HG02678 (cell line): Measurements from ENCODE around the gene GPR55.

Experiments
- ATAC-seq: cut with Tn5 transposase; IDR thresholded peaks from one replicate; pipeline ENCODE4 v1.9.1; 2021; ENCODE audit warnings: mild to moderate bottlenecking, moderate library complexity; ENCODE audit not compliant: unreplicated experiment

GPR55 gene

DNA sequence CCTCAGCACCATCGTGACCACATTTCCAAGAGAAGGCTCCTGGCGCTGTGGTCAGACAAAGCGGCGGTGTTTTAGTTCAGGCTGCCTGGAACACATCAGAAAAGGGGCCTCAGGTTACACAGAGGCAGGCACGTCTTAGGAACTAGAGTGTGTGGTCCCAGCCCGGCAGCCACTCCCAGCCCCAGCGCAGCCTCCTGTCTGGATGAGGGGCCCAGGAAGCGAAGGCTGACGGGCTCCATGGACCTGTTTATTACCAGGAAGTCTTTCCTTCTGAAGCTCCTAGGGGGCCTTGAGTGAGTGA lies 10.0 kb upstream of the GPR55 start:
- no peak for ATAC-seq

DNA sequence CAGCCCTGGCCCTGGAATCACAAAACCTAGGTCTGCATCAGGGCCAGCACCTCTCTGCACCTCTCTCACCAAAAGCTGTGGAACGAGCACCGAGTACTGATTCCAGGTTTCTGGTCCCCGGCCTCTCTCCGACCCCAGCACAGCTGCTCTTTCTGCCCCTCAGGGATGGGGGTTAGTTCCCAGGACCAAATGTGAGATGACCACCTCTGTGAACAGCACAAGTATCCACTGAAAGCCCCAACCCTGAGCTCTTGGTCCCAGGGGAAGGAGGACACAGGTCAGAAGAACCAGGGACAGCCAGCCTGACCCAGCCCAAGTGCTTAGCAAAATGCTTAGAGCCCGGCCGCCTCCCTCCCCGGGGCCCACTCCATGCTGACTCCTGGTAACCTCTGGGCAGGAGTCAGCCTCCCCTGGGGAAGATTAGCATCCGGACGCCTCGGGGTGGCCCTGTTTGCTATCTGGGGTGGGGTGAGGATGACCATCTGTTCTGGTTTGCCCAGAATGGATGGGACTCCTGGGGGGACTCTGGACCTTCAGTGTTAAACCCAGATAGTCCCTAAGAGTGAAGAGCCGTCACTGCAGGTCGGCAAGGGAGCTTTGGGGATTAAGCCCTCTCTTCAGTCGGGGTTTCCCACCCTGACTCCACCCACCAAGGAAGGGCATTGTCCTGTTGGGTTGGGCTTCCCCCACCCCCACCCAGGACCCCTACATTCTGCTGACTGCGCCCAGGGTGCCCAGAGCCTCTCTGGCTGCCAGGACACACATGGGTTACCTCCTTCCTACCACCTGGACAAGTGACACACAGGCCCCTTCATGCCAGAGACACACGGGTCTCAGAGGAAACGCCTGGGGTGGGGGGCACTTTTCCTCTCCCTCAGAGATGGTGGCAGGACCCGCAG lies 9.4 kb upstream of the GPR55 start:
- no peak for ATAC-seq

DNA sequence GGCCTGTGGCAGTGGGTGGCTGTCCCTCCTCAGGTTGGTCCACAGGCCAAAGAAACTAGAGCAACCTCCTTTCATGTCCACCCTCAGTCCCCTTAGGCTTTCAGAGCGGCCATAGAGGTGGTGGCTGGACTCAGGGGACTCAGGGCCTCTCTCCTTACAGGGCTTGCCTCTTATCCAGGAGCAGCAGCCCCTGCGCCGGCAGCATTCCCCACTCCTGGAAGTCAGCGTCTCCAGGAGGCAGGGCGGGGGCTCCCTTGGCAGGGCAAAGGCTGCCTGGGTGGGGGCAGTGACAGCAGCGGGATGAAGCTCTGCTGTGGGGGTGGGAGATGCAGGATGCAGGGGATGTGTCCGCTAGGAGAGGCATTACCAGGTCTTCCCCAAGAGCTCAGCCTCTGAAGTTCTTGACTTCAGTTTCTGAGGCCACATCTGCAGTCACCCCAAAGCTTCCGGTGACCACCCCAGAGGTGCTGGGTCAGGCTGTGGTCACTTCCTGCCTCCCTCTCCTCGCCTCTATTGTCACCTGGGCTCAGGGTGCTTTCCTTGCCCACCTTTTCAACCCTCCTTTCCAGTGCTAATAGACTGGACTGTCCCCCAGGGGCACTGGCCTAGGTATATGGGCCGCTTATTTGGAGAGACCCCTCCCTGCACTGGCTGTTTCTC lies 8.6 kb upstream of the GPR55 start:
- no peak for ATAC-seq

DNA sequence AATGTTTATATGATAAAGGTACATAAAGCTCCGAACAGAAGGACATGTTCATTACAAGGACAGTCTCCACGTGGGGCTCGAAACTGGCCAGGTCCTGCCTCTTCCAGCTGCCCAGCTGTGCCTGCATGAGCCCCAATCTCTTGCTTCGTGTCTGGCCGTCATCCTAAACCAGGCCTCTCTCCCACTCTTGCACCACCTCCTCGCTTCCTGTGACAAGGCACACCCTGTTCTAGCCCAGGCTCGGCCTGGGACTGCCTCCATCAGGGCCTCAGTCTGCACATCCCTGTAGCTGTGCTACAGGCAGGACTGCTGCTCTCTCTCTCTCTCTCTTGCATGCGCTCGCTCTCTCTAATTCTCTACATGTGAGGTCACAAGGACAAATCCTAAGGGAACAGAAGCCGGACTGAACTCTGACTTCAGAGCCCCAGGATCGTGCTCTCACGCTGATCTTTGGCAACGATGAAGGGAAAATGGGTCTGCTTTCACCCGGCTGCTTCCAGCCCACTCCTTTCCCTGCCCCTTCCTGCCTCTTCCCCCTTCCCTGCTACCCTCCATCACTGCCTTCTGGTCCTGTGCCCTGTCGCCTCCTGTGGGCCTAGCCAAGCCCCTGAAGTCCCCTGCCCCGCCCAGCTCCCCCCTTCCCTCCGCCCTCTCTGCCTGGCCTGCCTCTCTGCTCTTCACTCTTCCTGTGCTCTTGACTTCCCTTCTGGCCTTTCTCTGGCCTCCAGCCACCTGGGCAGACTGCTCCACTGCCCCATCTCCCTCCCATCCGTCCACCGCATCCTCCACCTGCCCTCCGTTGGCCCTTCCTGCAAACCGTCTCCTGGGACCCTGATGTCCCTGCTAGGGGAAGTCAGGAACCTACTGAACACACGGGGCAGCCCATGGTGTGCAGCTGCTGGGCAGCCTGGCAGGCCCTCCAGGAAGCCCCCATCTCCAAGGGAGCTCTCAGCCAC lies 7.8 kb upstream of the GPR55 start:
- no peak for ATAC-seq

DNA sequence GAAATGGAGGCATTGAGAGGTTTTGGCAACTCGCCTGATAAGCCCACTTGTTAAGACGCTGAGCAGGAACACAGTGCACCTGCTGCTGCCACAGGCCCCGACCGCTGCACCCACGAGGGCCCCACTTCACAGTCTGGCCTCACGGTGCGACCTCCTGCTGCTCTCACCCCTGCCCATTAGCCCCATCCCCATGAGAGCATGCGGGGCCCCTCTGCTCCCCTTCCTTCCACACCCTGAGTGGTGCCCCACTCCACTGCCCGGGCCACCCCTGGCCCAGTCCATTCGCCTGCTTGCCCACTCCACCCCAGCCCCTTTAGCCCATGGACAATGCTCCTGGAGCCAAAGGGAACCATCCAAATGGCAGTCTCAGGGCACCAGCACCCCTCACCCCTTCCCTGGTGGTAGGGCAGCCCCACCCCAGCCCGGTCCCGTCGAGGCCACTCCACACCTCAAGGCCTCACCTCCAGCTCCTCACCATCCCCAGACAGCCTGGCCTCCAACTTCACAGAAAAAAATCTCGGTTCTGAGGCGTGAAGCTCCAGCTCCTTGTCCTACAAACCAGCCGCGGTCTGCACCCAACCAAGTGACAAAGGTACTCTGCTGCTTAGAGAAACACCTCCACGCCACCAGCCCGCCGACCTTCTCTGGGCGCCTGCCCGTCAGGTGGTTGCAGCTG lies 6.7 kb upstream of the GPR55 start:
- ATAC-seq: no peak

DNA sequence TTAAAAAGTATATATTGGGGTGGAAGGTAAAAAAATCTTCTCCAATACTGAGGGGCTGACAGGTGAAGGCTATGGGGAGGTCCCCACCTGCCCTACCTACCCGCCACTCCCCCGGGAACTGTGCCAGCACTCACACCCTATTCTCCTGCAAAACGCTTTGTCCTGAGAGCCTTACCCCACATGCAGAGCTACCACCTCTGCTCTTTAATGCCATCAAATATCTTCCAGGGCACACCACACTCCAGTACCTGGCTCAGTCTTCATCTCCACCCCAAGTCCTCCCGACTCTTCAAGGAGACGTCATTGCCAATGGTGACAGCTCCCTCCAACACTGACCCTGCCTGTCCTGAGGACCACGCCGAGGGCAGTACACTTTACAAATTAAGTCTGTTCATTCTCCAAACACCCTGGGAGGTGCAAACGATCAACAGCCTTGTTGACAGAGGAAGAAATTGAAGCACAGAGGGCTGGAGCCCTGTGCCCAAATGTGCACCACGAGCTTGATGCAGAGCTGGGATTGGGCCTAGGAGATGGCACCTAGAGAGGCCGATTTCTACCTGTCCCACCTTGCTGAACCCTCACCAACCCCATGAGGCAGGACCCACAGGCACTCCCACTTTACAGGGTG lies 6.0 kb upstream of the GPR55 start:
- ATAC-seq: no peak

DNA sequence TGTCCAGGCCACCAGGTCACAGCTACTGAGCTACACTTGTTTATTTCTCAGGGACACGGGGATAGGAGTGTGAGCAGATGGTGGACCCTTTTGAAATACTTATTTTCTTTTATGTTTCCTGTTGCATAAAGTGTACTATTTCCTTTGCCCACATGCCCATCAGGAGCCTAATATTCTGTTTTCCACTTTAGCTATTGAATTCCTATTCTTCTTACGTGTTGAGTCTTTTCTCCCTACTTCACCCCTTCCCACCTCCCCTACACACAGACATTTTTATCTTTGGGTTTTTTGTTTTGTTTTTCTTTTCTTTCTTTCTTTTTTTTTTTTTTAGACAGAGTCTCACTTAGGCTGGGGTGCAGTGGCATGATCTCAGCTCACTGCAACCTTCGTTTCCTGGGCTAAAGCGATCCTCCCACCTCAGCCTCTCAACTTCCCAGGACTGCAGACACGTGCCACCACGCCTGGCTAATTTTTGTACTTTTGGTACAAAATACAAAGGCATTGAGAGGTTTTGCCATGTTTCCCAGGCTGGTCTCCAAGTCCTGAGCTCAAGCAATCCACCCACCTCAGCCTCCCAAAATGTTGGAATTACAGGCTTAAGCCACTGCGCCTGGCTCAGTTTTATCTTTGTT lies 5.2 kb upstream of the GPR55 start:
- no peak for ATAC-seq

DNA sequence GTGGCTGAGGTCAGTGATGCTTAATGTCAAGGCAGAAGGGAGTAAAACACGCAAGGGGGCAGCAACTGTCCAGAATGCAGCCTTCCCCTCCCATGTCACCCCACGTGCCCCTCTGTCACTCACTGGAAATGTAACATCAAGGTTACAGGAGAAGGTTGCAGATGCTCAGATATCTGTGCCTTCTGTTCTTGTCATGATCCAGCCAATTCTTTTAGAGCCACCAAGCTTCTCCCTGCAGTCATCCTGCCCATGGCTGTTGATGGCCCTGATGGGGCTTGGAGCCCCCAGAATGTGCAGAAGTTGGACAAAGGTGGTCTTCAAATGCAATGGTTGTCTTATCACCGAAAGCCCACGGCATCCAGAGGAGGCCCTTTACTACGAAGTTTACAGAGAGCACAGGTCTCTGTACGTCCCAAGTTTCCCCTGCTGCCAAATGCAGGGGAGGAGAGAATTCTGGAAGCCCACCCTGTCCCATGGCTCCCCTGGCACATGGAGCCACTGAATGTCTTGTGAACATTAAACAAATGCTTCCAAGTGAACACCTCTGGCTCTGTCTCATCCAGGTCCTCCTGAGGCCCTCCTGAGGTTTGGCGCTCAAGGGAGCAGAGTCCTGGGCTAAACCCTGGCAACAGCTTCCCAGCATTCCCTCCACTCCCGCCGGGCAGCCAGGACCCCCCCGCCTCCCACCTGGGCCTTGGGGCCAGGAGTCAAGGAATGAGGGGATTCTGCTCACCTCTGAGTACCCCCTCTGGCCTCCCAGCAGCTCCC lies 4.5 kb upstream of the GPR55 start:
- ATAC-seq: no peak

DNA sequence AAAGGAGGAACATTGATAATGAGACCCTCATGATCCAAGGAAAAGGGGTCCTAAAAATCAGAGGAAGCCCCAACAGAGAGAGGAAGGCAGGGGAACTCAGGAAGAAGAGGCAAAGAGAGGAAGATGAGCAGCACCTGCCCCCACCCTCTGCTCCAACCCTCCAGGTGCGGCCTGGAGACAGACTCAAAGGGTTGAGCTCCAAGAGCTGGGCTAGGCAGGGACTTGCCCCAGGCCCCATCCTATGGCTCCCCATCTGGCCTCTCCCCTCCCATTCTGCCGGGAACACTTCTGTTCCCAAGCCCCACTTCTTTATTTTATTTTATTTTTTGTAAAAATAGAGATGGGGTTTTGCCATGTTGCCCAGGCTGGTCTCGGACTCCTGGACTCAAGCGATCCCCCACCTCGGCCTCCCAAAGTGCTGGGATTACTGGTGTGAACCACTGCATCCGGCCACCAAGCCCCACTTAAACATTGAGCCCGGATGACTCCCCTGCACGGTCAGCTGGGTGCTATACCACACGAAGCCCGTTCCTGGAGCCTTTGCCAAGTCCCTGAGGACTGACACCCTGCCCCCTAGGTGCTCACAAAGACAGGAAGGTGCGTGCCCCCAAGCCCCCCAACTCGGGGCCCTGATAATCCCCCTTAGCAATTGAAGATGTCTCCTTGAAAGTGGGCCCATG lies 3.8 kb upstream of the GPR55 start:
- ATAC-seq: no peak

DNA sequence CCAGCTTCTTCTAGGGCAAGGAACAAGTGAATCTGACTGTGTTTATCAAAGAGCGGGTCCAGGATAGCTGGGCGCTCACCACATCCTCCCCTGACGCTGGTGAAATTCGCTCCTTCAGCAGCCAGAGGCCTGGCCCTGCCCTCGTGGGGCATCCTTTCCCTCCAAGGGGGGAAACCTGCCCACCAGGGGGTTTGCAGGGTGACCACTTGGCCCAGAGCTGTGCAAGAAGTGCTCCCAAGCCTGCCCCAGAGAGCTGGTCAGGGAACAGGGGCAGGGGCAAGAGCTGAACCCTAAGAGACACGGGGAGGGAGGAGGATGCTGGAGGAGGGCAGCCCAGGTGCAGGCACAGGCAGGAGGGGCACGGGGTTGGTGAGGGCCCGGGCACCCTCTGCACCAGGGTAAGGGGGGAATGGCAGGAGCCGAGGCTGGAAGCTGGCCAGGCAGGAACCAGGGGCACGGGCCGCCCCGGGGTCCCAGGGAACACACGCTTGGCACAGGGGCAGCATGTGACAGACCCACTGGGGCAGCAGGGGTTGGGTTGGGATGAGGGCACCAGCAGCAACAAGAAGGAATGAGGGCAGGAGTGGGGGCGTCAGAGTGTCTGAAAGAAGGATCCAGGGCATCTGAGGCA lies 2.8 kb upstream of the GPR55 start:
- no peak for ATAC-seq

DNA sequence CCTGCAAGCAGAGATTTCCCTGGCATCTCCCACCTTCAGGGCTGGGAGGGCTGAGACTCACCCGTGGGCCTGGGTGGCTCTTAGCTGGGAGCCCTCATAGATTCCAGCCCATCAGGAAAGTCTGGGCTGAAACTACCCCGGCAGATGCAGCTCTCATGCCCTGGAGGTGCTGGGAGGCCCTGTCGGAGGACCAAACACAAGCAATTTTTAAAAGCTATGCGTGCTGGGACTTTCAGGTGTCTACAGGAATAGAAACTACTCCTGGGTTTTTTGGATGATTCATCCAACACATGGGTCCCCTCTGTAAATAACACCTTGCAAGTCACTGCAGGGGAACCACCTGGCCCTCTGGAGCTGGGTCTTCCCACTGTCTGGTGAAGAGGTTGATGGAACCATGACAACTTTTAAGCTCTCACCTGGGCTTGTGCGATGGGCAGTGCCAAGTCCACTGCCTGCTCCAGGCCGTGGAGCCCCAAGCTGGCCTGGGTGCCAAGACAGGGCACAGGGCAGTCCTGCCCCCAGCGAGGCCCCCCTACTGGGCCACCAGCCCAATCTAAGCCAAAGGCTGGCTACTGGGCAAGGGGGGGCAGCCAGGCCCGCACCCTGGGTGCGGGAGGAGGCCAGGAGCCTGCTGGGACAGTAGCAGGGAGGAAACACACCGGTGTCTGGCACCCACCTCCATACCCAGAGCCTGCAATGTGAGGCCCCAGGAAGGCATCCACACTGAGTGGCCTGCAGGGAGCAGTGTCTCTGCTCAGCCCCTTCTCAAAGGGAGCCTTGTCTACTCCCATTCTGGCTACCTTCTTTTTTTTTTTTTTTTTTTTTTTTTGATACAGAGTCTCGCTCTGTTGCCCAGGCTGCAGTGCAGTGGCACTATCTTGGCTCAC lies 1.1 kb upstream of the GPR55 start:
- peak; percentile 38 for ATAC-seq

DNA sequence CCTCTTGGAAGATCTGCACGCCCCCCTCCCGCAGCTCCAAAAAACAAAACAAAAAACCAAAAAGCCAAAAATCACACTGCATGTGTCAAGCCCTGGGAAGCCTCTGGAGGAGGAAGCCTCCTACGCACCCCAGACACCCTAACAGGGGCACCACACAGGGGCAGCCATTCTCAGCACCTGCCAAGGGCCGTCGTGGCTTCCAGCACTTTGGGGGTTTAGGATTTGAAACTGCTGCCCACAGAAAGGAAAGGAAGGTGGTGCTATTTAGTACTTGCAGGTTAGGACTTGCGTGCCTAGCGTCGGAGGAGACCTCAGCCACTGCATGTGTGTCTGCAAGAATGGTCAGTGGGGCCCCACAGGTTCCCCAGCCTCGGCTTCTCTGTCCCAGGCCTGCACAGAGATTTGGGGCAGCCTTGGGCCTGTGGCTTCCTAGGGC lies 419 bp upstream of the GPR55 start:
- ATAC-seq: peak; percentile 29

DNA sequence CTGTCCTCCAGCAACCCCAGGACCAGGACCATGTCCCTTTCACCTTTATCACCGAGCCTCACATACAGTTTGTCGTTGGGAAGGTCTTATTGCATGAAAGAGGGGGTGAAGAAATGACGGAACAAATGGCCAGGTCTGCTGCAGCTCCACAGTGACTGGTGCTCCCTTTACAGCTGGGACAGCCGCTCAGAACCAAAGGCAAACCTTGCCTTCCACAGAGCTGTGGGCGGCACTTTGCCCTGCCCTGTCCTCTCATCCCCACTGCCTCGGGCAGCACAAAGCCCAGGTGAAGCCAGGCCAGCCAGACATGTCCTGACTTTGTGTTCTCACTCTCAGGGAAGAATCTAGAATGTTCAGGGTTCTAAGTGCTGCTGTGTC lies 961 bp downstream of the GPR55 start:
- ATAC-seq: no peak

DNA sequence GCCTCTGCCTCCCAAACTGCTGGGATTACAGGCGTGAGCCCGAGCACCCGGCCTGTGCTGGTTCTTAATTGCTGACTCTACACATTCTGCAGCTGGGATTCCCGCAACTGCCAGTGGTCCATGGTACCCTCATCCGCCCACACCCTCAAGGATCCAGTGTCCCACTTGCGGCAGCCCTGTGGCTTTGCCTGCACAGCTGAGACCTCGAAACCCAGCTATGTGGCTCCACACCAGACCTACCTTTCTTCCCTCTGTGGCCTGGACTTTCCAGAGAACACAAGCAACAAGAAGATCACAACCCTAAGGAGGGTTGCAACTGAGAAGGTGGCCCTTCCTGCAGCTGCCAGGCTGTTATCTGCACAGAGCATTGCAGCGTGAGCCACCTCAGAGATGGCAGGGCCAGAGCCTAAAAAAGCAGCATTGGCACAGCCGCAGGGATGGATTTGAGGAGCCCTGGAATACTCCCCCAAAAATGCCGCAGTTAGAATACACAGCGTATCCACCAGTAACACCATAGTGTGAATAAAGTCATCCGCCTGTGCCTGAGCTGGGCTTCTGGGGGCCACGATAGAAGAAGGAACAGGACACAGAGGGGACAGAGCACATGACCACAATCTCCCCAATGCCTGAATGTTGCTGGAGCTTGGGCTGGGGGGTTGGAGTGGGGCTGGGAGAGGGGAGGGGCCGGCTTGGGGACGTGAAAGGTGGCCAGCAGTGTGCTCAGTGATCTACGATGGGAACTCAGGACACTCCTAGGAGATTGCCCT lies 1.9 kb downstream of the GPR55 start:
- ATAC-seq: no peak

DNA sequence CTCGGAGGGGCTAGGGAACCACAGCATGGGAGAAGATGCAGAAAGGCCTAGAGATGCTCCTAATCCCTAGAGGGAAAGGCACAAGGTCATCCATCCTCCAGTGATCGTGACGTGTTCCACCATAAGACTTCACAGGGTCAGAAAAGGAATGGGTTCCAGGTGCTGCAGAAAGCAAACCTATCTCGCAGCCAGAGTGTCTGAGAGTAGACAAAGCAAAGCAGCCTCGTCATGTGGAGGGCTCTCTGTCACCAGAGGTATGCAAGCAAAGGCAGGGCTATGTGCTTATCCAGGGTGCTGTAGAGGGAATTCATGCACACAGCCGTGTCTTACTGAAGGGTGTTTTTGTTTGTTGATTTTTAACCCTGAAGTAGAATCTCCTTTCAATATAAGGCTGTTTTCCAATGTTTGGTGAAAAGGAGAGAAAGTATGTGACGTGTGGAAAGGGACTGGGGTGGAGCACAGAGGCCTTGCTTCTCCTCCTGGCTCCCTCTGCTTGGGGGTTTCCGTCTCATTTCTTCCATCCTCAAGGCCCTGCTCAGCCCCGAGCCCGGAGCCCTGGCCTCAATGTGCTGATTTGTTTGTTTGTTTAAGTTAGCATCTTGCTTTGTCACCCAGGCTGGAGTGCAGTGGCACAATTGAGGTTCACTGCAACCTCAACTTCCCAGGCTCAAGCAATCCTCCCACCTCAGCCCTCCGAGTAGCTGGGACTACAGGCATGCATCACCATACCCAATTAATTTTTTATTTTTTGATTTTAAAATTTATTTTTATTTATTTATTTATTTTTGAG lies 3.0 kb downstream of the GPR55 start:
- ATAC-seq: no peak

DNA sequence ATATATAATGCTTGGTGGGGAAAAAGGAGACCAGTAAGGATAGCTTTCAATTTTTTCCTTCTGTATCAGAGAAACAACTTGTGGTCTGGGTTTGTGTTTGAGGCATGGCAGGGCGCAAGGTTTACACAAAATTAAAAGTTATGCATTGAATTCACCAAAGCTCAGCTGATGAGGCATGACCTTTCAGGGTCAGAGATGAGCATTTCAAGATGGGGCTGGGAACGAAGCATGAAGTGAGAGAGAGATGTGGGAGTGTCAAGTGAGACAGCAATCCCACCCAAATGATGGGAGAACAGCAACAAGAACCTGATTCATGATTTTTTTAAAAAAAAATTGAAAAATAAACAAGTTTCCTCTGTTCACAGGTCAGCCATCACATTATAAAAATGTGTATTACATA lies 4.9 kb downstream of the GPR55 start:
- ATAC-seq: no peak
